Dedifferentiated amniotic fluid mesenchymal stem cell (primary cell): ENCODE measurements around the gene NELFB.
A peak's percentile ranks its signal among the peaks of the same experiment; 100 is the strongest.

Experiments used
- DNase-seq: peaks from one replicate; pipeline ENCODE4 v3.0.0-alpha.2; 2016; ENCODE audit errors: extremely low spot score

The NELFB gene

DNA sequence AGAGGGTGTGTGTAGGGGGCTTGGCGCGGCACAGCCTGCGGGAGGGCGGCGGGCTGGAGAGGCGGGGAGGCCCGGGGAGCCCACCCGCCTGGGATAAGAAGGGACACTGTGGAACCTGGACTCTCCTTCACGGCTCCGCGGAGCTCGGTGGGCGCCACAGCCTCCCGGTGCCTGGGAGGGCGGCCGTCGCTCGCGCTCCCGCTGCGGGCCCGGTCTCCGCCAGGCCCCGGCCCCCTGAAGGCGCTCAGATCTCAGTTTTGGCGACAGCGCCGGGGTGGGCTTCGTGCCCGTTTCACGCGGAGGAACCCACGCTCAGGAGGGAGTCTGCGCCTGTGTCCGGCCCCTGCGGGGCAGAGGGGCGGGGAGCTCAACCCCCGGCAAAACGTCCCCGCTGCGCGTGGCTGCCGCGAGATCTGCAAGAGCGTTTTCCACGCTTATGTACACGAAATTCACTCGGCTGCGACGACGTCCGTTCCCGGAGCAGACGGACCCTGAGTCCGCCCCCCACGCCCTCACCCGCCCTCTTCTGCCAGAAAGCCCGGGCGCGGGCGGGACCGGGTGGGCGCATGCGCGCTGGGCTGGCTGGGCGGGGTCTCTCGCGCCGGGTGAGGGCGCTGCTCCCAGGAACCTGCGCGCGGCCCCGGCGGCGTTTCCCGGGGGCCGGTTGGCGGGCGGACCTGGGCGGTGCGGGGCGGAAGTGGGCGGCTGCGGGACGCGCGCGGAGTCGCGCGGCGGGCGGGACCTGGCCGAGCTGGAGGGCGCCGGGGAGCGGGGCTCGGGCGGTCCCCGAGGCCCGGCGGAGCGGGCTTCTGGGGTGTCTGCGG lies at the start of gene NELFB:
Gene NELFB (plus strand): TSS at position 704 of the 824 bp plus-strand sequence.
- DNase-seq, result peak; percentile 69

- no peak for DNase-seq
Measured at GRCh38 chr9:137206602-137207001, 48.5 kb upstream of the NELFB start.

DNA sequence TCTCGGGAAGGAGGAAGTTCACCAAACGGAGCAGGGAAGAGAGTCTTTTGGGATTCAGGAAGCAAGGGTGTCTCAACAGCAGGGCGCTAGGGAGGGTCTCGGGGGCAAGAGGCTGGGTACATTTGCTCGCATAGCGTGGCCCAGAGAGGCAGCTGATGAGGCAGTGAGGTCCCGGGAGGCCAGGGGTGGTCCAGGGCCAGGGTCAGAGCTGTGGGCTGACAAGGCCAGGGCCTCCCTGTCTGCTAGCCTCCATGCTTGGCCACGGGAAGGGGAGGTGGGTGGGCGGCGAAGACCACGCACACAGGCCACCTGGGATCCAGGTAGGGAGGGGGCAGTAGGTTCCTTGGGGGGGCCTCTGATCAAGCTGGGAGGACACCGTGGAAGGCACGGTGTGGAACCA lies 43.6 kb upstream of the NELFB start:
- DNase-seq, result no peak

DNA sequence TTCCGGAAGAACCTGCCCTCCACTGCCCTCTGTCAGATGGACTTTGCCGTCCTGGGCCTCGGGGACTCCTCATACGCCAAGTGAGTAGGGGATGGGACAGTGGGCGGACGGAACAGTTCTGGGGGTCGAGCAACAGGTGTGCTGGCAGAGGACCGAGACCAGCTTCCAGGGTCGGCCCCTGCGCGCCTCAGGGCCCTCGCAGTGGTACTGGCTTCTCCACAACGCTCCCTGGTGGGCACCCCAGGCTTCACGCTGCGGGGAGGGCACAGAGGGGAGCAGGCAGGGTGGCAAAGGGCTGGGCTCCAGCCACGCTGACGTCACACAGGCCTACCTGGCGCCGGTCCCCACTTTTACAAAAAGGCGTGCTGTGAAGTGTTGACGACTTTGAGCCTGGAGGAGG lies 42.6 kb upstream of the NELFB start:
- no peak for DNase-seq

- DNase-seq, result no peak
Measured at GRCh38 chr9:137213160-137214060, 41.7 kb upstream of the NELFB start.

DNA sequence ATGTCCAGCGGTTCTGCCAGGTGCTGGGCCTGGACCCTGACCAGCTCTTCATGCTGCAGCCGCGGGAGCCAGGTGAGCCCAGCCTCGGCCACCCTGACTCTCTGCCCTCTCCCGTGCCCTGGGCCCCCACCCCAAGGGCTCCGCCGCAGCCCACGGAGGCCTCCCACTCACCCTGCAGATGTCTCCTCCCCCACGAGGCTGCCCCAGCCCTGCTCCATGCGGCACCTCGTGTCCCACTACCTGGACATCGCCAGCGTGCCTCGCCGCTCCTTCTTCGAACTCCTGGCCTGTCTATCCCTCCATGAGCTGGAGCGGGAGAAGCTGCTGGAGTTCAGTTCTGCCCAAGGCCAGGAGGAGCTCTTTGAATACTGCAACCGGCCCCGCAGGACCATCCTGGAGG lies 40.5 kb upstream of the NELFB start:
- no peak for DNase-seq

- DNase-seq, result no peak
Measured at GRCh38 chr9:137215196-137215986, 39.7 kb upstream of the NELFB start.

DNA sequence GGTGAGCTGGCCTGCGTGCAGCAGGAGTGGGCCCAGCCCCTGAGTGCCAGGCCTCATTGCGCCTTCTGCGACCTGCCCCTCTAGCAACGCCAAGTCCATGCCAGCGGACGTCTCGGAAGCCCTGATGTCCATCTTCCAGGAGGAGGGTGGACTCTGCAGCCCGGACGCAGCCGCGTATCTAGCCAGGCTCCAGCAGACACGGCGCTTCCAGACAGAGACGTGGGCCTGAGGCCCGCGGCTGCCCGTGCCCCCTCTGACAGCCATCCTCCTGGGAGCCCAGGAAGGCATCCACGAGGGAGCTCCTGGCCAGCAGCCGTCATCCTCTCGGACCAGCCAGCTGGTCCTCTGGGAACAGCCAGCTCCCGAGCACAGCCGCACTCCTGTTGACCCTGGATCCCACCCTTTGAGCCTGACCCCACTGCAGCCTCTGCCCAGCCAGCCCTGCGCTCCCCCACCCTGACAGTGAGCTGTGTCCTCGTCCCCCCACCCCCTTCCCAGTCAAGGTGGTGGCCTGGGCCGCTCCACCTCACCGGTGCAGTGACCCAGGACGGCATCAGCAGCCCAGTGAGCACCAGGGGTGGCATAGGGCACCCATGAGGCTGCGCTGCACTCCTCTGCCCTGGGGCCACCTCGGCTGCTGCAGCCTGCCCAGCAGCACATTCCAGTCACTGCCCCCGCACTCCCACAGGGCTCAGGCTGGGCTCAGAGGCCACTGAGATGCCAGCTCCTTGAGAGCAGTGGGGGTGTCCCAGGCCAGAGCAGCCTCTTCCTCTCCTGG lies 38.8 kb upstream of the NELFB start:
- no peak for DNase-seq

DNA sequence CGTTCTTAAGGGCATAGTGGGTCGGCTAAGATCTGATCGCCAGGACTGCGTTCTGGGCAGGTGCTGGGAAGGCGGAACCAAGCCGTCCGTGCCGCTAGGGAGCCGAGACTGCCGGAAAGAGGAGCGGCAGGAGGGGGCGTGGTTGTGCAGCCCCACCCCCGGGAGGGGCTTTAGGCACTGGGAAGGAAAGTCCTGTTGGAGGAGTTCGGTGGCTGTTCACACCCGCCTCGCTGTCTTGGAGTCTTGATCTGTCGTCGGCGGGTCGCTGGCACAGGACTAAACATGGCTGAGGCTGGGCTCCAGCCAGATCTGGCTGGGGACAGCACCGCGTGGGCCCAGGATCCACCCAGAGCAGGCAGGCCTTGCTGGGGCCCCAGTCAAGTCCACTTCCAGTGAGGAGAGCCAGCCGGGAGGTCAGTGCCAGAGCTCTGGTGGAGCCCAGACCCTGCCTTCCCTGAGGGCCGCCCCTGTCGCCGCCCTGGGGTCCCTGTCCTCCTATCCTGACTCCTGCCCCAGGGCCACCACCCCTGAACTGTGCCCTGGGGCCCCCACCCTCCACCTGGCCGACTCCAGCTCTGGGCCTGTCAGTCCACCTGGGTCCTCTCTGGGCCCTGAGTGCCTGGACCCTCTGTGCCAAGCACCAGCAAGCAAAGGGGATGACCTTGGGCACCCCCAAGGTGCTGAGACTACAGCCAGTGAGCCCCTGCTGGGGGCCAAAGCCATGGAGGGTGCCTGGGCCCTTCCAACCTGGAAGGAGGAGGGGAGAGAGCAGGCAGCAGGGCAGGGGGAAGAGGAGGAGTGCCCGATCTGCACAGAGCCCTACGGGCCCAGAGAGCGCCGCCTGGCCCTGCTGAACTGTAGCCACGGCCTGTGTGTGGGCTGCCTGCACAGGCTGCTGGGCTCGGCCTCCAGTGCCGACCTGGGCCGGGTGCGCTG lies 37.6 kb upstream of the NELFB start:
- DNase-seq, result no peak

DNA sequence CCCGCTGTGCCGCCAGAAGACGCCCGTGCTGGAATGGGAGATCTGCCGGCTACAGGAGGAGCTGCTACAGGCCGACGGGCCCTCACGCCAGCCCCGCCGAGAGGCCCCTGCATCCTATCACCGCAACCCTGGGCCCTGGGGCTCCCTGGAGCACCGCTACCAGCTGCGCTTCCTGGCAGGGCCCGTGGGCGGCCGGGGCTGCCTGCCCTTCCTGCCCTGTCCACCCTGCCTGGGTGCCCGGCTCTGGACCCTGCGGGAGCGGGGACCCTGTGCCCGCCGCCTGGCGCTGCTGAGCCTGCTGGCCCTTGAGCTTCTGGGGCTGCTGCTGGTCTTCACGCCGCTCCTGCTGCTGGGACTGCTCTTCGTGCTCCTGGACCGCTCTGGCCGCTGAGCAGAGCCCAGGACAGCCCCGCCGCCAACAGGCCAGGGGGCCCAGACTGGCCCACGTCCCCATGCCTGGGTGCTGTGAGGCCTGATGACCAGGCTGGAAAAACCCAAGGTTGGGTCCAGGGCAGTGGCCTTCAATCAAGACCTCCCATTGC lies 36.8 kb upstream of the NELFB start:
- no peak for DNase-seq

GRCh38 chr9:137218754-137219271 lies 36.3 kb upstream of the NELFB start:
- no peak for DNase-seq

DNA sequence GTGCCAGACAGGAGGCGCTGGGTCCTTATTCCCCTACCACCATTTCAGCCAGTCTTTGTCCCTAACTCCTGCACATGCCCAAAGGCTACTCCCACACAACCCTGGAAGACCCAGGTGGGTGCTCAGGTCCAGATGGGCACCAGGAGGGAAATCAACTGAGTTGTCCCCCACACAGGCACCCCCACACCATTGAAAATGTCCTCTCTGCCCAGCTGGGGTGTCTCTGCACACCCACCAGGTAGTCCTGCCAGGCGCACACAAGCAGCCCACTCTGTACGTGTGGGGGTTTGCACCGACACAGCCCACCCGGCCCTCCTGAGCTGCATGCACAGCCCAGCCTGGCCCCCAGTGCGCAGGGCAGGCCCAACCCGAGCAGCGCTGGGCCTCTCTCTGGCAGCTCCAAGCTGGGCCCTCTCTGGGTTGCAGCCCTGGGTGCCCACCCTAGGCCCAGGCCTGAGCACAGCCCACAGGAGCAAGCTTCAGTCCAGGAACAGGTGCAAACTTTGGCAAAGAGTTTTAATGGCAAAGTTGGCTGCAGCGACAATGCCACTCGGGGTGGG lies 35.3 kb upstream of the NELFB start:
- DNase-seq, result no peak

GRCh38 chr9:137220317-137221094 lies 34.6 kb upstream of the NELFB start:
- DNase-seq, result no peak

DNA sequence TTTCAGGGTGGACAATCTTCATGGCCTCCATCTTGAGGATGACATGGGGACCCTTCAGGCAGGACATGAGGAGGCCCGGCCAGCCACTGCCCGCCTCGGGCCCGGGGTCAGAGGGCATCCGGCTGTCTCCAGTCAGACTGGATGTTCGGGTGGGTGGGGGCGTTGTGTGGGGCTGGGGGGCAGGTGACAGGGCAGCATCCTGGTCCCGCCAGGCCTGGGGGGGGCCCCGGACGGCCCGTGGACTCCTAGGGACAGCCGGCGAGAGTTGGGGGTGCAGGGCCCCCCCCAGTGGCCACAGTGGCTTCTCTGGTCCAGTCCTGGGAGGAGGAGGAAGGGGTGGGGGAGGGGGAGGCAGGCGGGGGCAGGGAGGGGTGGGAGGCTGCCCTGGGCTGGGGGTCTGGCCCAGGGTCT lies 34.0 kb upstream of the NELFB start:
- DNase-seq, result no peak

DNA sequence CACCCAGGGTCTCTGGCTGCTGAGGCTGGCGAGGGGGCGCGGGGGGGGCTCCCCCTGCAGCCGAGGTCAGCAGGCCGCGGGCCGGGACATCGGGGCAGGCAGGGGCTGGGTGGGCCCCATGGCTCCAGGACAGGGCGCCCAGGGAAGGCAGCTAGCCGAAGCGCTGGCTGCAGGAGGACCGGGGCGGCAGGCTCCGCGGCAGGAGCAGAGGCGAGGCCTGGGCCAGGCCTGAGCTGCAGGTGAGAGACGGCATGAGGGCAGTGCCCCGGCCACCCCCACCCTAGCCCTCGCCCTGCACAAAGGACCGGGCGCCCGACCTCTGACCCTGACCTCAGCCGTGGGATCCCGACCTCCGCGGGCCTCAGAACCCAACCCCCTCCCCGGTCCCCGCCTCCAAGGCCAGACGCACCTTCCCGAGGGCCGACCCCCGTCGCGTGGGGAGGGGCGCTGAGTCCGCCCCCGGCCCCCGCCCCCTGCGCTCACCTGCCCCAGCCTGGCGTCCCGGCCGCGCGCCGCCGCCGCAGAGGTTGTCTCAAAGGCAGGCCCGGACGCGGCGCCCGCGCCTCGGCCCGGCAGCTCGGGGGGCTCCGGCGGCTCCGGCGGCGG lies 33.5 kb upstream of the NELFB start:
- no peak for DNase-seq

DNA sequence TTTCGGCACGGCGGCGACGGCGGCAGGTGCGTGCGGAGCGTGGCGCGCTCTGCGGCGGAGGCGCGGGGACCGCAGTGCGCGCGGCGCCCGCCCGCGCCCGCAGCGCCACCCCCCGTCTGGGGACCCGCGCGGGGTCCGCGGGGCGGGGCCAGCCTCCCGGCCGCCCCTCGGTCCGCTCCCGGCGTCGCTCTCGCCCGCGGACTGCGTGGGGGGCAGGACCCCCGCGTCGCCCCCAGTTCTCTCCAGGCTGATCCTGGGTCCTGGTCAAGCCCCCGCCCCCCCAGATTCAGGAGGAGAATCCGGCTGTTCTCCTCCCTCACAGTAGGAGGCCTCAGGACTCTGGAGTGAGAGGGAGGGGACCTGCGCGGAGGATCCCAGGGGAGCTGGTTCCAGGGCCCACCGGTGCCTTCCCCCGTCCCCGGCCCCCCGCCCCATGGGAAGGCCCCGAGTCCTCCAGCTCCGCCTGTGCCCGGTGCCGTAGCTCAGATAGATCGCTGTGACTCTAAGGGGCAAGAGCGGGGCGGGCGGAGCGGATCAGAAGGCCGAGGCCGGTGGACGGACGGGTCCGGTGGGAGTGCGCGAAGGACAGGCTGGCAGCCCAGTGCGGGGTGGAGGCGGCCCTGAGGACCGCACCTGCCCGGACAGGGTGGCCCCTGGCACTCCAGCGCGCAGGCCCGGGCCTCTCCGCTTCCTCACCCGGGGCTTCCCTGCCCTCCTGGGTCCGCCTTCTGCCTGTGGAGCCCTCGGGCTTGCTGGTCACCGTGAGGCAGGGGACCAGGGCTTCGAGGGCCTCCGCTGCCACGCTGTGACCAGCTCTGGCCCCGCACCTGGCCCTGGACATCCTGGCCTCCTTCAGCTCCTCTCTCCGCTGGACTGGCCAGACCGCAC lies 32.7 kb upstream of the NELFB start, which contains the start of gene RNF208:
Gene RNF208 (minus strand): TSS at position 51 of the 888 bp plus-strand sequence. CDS start 1,028 bp downstream, outside the sequence.
- DNase-seq, result no peak
